MM.1S (cell line): ENCODE results near the gene INSL6.
A peak's percentile ranks its signal among the peaks of the same experiment; 100 is the strongest.

Experiments
- CTCF ChIP-seq: fragments of 300-600 bp; sonication (generic); IDR thresholded peaks from 2 replicates; pipeline ENCODE4 v1.5.1; 2016; ENCODE audit warnings: antibody characterized with exemption, low read length, mixed read lengths
- EZH2phosphoT487 ChIP-seq: fragments of 300-600 bp; sonication (generic); IDR thresholded peaks from 2 replicates; pipeline ENCODE4 v1.6.1; 2018; ENCODE audit warnings: antibody characterized with exemption, low read length

DNA sequence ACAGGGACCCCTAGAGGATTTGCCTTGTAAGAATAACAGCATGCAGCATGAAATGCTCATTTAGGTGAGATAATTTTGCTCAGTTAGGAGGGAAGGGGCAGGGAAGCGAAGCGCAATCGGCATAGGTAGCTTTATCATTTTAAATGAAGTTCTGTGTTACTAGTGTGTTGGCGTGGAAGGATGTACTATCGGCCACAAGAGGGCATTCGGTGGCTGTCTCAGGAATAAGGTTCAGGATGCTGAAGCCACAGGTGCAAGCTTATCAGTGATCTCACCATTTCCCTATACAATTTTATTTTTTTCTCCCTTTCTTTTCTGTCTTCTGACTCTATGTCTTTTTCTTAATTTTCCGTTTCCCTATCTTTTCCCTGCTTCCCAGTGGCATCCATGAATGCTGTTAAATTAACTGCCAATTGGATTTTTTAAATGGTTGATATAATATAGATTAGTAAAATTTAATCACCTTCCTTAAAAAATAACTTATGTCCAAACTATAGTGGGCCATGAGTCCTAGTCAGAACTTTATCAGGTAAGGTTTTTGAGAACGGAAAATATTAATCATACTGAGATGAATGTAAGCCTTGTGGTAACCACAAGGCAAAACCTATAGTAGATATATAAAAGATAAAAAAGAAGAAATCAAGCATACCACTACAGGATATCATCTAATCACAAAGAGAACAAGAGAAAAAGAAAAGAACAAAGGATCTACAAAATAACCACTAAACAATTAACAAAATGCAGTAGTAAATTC, 1.2 kb upstream of the INSL6 start:
- TF ChIP-seq CTCF (peak; percentile 85), EZH2phosphoT487 (no peak)
